NCI-H524 (cell line): ENCODE results near the gene SLC35B4.

Experiments used
- DNase-seq, 2 experiments: peaks; one replicate each; lab custom pipeline; 2025; lab: John Stamatoyannopoulos, UW

The SLC35B4 gene

GRCh38 chr7:134316539-134317344 is at the start of gene SLC35B4:
TSS of gene SLC35B4 (minus strand) at chr7:134316930. CDS start at chr7:134316751, 179 bp downstream.
- peak; percentile 93 to 97 for DNase-seq

- DNase-seq, result no peak
Observed at GRCh38 chr7:134366481-134366880, 49.8 kb upstream of the SLC35B4 start.

GRCh38 chr7:134365341-134366054 is 48.8 kb upstream of the SLC35B4 start:
- no peak for DNase-seq

GRCh38 chr7:134364619-134365037 is 47.9 kb upstream of the SLC35B4 start:
- no peak for DNase-seq

- no peak for DNase-seq
Observed at GRCh38 chr7:134362587-134363483, 46.1 kb upstream of the SLC35B4 start.

- peak; percentile 10 to 33 for DNase-seq
Observed at GRCh38 chr7:134359787-134360432, 43.2 kb upstream of the SLC35B4 start.

GRCh38 chr7:134357486-134357885 is 40.8 kb upstream of the SLC35B4 start:
- DNase-seq, result peak in 1 of 2 experiments; percentile 10

GRCh38 chr7:134356421-134356936 is 39.7 kb upstream of the SLC35B4 start:
- peak; percentile 75 to 95 for DNase-seq

GRCh38 chr7:134355927-134356326 is 39.2 kb upstream of the SLC35B4 start:
- no peak for DNase-seq

- no peak for DNase-seq
Observed at GRCh38 chr7:134355004-134355525, 38.3 kb upstream of the SLC35B4 start.

- DNase-seq, result no peak
Observed at GRCh38 chr7:134353411-134353810, 36.7 kb upstream of the SLC35B4 start.

GRCh38 chr7:134351424-134351823 is 34.7 kb upstream of the SLC35B4 start:
- no peak for DNase-seq

- no peak for DNase-seq
Observed at GRCh38 chr7:134350709-134351108, 34.0 kb upstream of the SLC35B4 start.

GRCh38 chr7:134347567-134347966 is 30.8 kb upstream of the SLC35B4 start:
- no peak for DNase-seq

GRCh38 chr7:134343796-134344195 is 27.1 kb upstream of the SLC35B4 start:
- DNase-seq, result peak in 1 of 2 experiments; percentile 30

GRCh38 chr7:134343136-134343535 is 26.4 kb upstream of the SLC35B4 start:
- DNase-seq, result peak in 1 of 2 experiments; percentile 15

- DNase-seq, result no peak
Observed at GRCh38 chr7:134339475-134339874, 22.7 kb upstream of the SLC35B4 start.

- no peak for DNase-seq
Observed at GRCh38 chr7:134337980-134338379, 21.2 kb upstream of the SLC35B4 start.

- DNase-seq, result no peak
Observed at GRCh38 chr7:134334408-134334807, 17.7 kb upstream of the SLC35B4 start.

- no peak for DNase-seq
Observed at GRCh38 chr7:134333943-134334342, 17.2 kb upstream of the SLC35B4 start.

- DNase-seq, result no peak
Observed at GRCh38 chr7:134332892-134333291, 16.2 kb upstream of the SLC35B4 start.
